Ramos (cell line): Measurements from ENCODE around the gene SCAMP5.

Experiments
- in situ Hi-C: fragments of 300-500 bp; cut with MboI; formaldehyde crosslinking; loops from one replicate; pipeline ENCODE4 v1.14.3; 2022; ENCODE audit warnings: low sequenced_read_pairs; ENCODE audit not compliant: unreplicated experiment

SCAMP5 gene

GRCh38 chr15:74964794-74965193 lies 30.6 kb upstream of the SCAMP5 start:
- in situ Hi-C loops = no loop called here

- in situ Hi-C loops = no loop called here
These were observed 27.7 kb upstream of the SCAMP5 start for GRCh38 chr15:74967670-74968069.

GRCh38 chr15:74976159-74976558 lies 19.2 kb upstream of the SCAMP5 start:
- in situ Hi-C loops = no loop called here

- in situ Hi-C loops = no loop called here
These were observed 17.8 kb upstream of the SCAMP5 start for GRCh38 chr15:74977599-74977998.

- in situ Hi-C loops = no loop called here
These were observed 17.3 kb upstream of the SCAMP5 start for GRCh38 chr15:74978077-74978476.

- in situ Hi-C loops = no loop called here
These were observed 16.9 kb upstream of the SCAMP5 start for GRCh38 chr15:74978503-74978902.

- in situ Hi-C loops = no loop called here
These were observed 13.2 kb upstream of the SCAMP5 start for GRCh38 chr15:74982183-74982582.

- in situ Hi-C loops = no loop called here
These were observed 11.6 kb upstream of the SCAMP5 start for GRCh38 chr15:74983725-74984231.

GRCh38 chr15:74988007-74988800 lies 7.2 kb upstream of the SCAMP5 start:
- in situ Hi-C loops = no loop called here

GRCh38 chr15:74989527-74989926 lies 5.8 kb upstream of the SCAMP5 start:
- in situ Hi-C loops = no loop called here

GRCh38 chr15:74992619-74993018 lies 2.7 kb upstream of the SCAMP5 start:
- in situ Hi-C loops = no loop called here

- in situ Hi-C loops = no loop called here
These were observed 1.1 kb upstream of the SCAMP5 start for GRCh38 chr15:74994236-74994635.

GRCh38 chr15:74994685-74995084 lies 678 bp upstream of the SCAMP5 start:
- in situ Hi-C loops = no loop called here

GRCh38 chr15:74995779-74996765 lies 709 bp downstream of the SCAMP5 start:
- in situ Hi-C loops = no loop called here

GRCh38 chr15:74997141-74997540 lies 1.8 kb downstream of the SCAMP5 start:
- in situ Hi-C loops = no loop called here

GRCh38 chr15:74997543-74997942 lies 2.2 kb downstream of the SCAMP5 start:
- in situ Hi-C loops = no loop called here

- in situ Hi-C loops = no loop called here
These were observed 5.9 kb downstream of the SCAMP5 start for GRCh38 chr15:75001310-75001709.

- in situ Hi-C loops = no loop called here
These were observed 7.0 kb downstream of the SCAMP5 start for GRCh38 chr15:75002398-75002797.

GRCh38 chr15:75007216-75007615 lies 11.9 kb downstream of the SCAMP5 start:
- in situ Hi-C loops = no loop called here

GRCh38 chr15:75008221-75008625 lies 12.9 kb downstream of the SCAMP5 start:
- in situ Hi-C loops = no loop called here
